ENCODE results near the gene CADPS2.
"Not testable (repeated sequence)": the region's sequence is repeated elsewhere in the genome, so short reads cannot be mapped to it uniquely, and the experiment has no call there.

CADPS2 gene

GRCh38 chr7:122864016-122864415 lies 22.2 kb downstream of the CADPS2 start:
- DNase-seq (ENCODE audit: low read depth, low spot score): no peak
- no peak overlapping the region for H3K4me3 ChIP-seq (ENCODE audit: low read length)

- H3K4me3 ChIP-seq (ENCODE audit: low read length): no peak overlapping the region
- DNase-seq (ENCODE audit: low read depth, low spot score): no peak
Measured at GRCh38 chr7:122858320-122858719, 27.9 kb downstream of the CADPS2 start.

- H3K4me3 ChIP-seq (ENCODE audit: low read length): no peak overlapping the region
- DNase-seq (ENCODE audit: low read depth, low spot score): no peak
Measured at GRCh38 chr7:122850528-122850927, 35.7 kb downstream of the CADPS2 start.

- DNase-seq (ENCODE audit: low read depth, low spot score): no peak
- no peak overlapping the region for H3K4me3 ChIP-seq (ENCODE audit: low read length)
Measured at GRCh38 chr7:122849957-122850328, 36.3 kb downstream of the CADPS2 start.

- no peak for DNase-seq (ENCODE audit: low read depth, low spot score)
- H3K4me3 ChIP-seq (ENCODE audit: low read length): no peak overlapping the region
Measured at GRCh38 chr7:122849322-122849956, 36.8 kb downstream of the CADPS2 start.

GRCh38 chr7:122847871-122848473 lies 38.3 kb downstream of the CADPS2 start:
- no peak overlapping the region for H3K4me3 ChIP-seq (ENCODE audit: low read length)
- DNase-seq (ENCODE audit: low read depth, low spot score): no peak

GRCh38 chr7:122846591-122846990 lies 39.7 kb downstream of the CADPS2 start:
- DNase-seq (ENCODE audit: low read depth, low spot score): no peak
- H3K4me3 ChIP-seq (ENCODE audit: low read length): no peak overlapping the region

- H3K4me3 ChIP-seq (ENCODE audit: low read length): no peak overlapping the region
- DNase-seq (ENCODE audit: low read depth, low spot score): no peak
Measured at GRCh38 chr7:122845286-122845685, 41.0 kb downstream of the CADPS2 start.

GRCh38 chr7:122844191-122844988 lies 41.9 kb downstream of the CADPS2 start:
- no peak overlapping the region for H3K4me3 ChIP-seq (ENCODE audit: low read length)
- no peak for DNase-seq (ENCODE audit: low read depth, low spot score)

GRCh38 chr7:122842971-122843370 lies 43.3 kb downstream of the CADPS2 start:
- no peak for DNase-seq (ENCODE audit: low read depth, low spot score)
- H3K4me3 ChIP-seq (ENCODE audit: low read length): no peak overlapping the region

GRCh38 chr7:122836286-122836685 lies 50.0 kb downstream of the CADPS2 start:
- not testable (repeated sequence) for H3K4me3 ChIP-seq (ENCODE audit: low read length); DNase-seq (ENCODE audit: low read depth, low spot score)

- not testable (repeated sequence) for DNase-seq (ENCODE audit: low read depth, low spot score); H3K4me3 ChIP-seq (ENCODE audit: low read length)
Measured at GRCh38 chr7:122834571-122834942, 51.7 kb downstream of the CADPS2 start.

- H3K4me3 ChIP-seq (ENCODE audit: low read length): no peak overlapping the region
- DNase-seq (ENCODE audit: low read depth, low spot score): no peak
Measured at GRCh38 chr7:122833888-122834570, 52.2 kb downstream of the CADPS2 start.

GRCh38 chr7:122831436-122831835 lies 54.8 kb downstream of the CADPS2 start:
- no peak for DNase-seq (ENCODE audit: low read depth, low spot score)
- no peak overlapping the region for H3K4me3 ChIP-seq (ENCODE audit: low read length)

- H3K4me3 ChIP-seq (ENCODE audit: low read length): no peak overlapping the region
Measured at GRCh38 chr7:122829962-122830361, 56.3 kb downstream of the CADPS2 start.

GRCh38 chr7:122827763-122828162 lies 58.5 kb downstream of the CADPS2 start:
- no peak overlapping the region for H3K4me3 ChIP-seq (ENCODE audit: low read length)
- no peak for DNase-seq (ENCODE audit: low read depth, low spot score)

More at GRCh38 chr7:122829962-122830361, 56.3 kb downstream of the CADPS2 start:
- no peak for DNase-seq (ENCODE audit: low read depth, low spot score)

- H3K4me3 ChIP-seq (ENCODE audit: low read length): no peak overlapping the region
- no peak for DNase-seq (ENCODE audit: low read depth, low spot score)
Measured at GRCh38 chr7:122813845-122814244, 72.4 kb downstream of the CADPS2 start.

GRCh38 chr7:122803851-122804250 lies 82.4 kb downstream of the CADPS2 start:
- H3K4me3 ChIP-seq (ENCODE audit: low read length): no peak overlapping the region
- DNase-seq (ENCODE audit: low read depth, low spot score): no peak

- H3K4me3 ChIP-seq (ENCODE audit: low read length): no peak overlapping the region
- peak; percentile 7 for DNase-seq (ENCODE audit: low read depth, low spot score)
Measured at GRCh38 chr7:122803323-122803722, 82.9 kb downstream of the CADPS2 start.

GRCh38 chr7:122802301-122802751 lies 83.9 kb downstream of the CADPS2 start:
- DNase-seq (ENCODE audit: low read depth, low spot score): no peak
- no peak overlapping the region for H3K4me3 ChIP-seq (ENCODE audit: low read length)

Data from Jurkat, Clone E6-1 (cell line).